B cell (primary cell): ENCODE results near the gene LLPH. TPM values are rescaled to one million over a fixed set of nuclear protein-coding genes. Genes with fewer than 3 reads are reported as not detected.

Experiments used
- ATAC-seq: fragments of 200-7000 bp; cut with Tn5 transposase; one replicate; pipeline ENCODE4 v1.10.0; 2021; ENCODE audit warnings: low read depth, mild to moderate bottlenecking, moderate number of reproducible peaks, moderate library complexity
- CTCF ChIA-PET: fragments of 350-600 bp; sonication (Branson Sonifier 250); formaldehyde crosslinking; loops from one replicate; lab custom pipeline; 2021; ENCODE audit warnings: antibody characterized with exemption, inconsistent platforms; lab: Charles Lee
- POLR2A ChIA-PET: fragments of 350-600 bp; sonication (Branson Sonifier 250); formaldehyde crosslinking; loops from one replicate; lab custom pipeline; 2021; ENCODE audit warnings: antibody characterized with exemption; lab: Charles Lee
- DNase-seq: peaks from one replicate; pipeline ENCODE4 v3.0.0; 2013
- H2AFZ ChIP-seq: 2 replicates; pipeline ENCODE4 v1.6.1; 2012; ENCODE audit warnings: mild to moderate bottlenecking, low read depth, low read length; ENCODE audit not compliant: insufficient read depth, poor library complexity, severe bottlenecking
- H3K27ac ChIP-seq, 2 donors: 1 replicate in 1 of 2; 2 replicates in 1 of 2; pipeline ENCODE4 v1.5.1; 2012 to 2013; ENCODE audit warnings: low read length in 2 of 2, mild to moderate bottlenecking in 2 of 2, moderate library complexity in 1 of 2
- H3K27me3 ChIP-seq, 4 experiments: fragments of 200-600 bp in 1 of 4; sonication (generic) in 1 of 4; replicated peaks in 1 of 4; 1 replicate in 2 of 4; 2 replicates in 2 of 4; pipeline versions ENCODE4 v1.6.1 to v1.7.0; 2013 to 2016; ENCODE audit warnings: low read length in 3 of 4, mild to moderate bottlenecking in 2 of 4, mixed read lengths in 1 of 4, moderate library complexity in 1 of 4; ENCODE audit not compliant: insufficient read depth in 4 of 4, control insufficient read depth in 3 of 4; ENCODE audit errors: control extremely low read depth in 1 of 4
- H3K36me3 ChIP-seq, 2 experiments: replicated peaks in 1 of 2; 1 replicate in 1 of 2; 2 replicates in 1 of 2; pipeline versions ENCODE4 v1.6.1 to v1.7.1; 2013; ENCODE audit warnings: low read length in 1 of 2; ENCODE audit not compliant: insufficient read depth in 2 of 2, control insufficient read depth in 1 of 2; ENCODE audit errors: control extremely low read depth in 1 of 2, extremely low read depth in 1 of 2
- H3K4me1 ChIP-seq, 2 donors: fragments of 200-600 bp in 1 of 2; sonication (generic) in 1 of 2; 1 replicate in 1 of 2; 2 replicates in 1 of 2; pipeline versions ENCODE4 v1.5.1 to v1.6.1; 2013 to 2017; ENCODE audit warnings: low read length in 2 of 2; ENCODE audit not compliant: control insufficient read depth in 2 of 2, insufficient read depth in 2 of 2
- H3K4me2 ChIP-seq: replicated peaks from 2 replicates; pipeline ENCODE3; 2012; ENCODE audit warnings: mild to moderate bottlenecking, low read depth, low read length; ENCODE audit not compliant: poor library complexity, severe bottlenecking
- H3K4me3 ChIP-seq, 5 experiments: fragments of 200-600 bp in 1 of 5; sonication (generic) in 1 of 5; 1 replicate in 3 of 5; 2 replicates in 2 of 5; pipeline versions ENCODE4 v1.5.1 to v1.7.0; 2011 to 2016; ENCODE audit warnings: low read length in 4 of 5, mild to moderate bottlenecking in 4 of 5, low read depth in 2 of 5, control low read depth in 1 of 5, moderate library complexity in 1 of 5; ENCODE audit not compliant: insufficient read depth in 1 of 5; ENCODE audit errors: control extremely low read depth in 1 of 5, extremely low read depth in 1 of 5
- H3K79me2 ChIP-seq: fragments of 200-600 bp; sonication (generic); one replicate; pipeline ENCODE4 v1.6.0; 2016; ENCODE audit warnings: low read length; ENCODE audit not compliant: control insufficient read depth, insufficient read depth
- H3K9ac ChIP-seq: fragments of 200-600 bp; sonication (generic); 2 replicates; pipeline ENCODE4 v1.6.1; 2017; ENCODE audit warnings: mild to moderate bottlenecking, low read length, moderate library complexity
- H3K9me3 ChIP-seq, 3 donors: one replicate each; pipeline versions ENCODE4 v1.6.1 to v1.7.1; 2013; ENCODE audit warnings: low read length in 2 of 3; ENCODE audit not compliant: control insufficient read depth in 2 of 3, insufficient read depth in 1 of 3; ENCODE audit errors: control extremely low read depth in 1 of 3
- H4K20me1 ChIP-seq: 2 replicates; pipeline ENCODE4 v1.6.0; 2012; ENCODE audit warnings: mild to moderate bottlenecking, low read length; ENCODE audit not compliant: insufficient read depth, control insufficient read depth, poor library complexity, severe bottlenecking
- H3K27ac Mint-ChIP-seq: one replicate; pipeline ENCODE4 v1.8.0; 2021; ENCODE audit warnings: mixed read lengths
- H3K27me3 Mint-ChIP-seq: one replicate; pipeline ENCODE4 v1.8.0; 2021; ENCODE audit warnings: mixed read lengths
- H3K4me1 Mint-ChIP-seq: one replicate; pipeline ENCODE4 v1.8.0; 2021; ENCODE audit warnings: mixed read lengths
- H3K4me3 Mint-ChIP-seq: one replicate; pipeline ENCODE4 v1.8.0; 2021; ENCODE audit warnings: mixed read lengths
- H3K9me3 Mint-ChIP-seq: one replicate; pipeline ENCODE4 v1.8.0; 2022; ENCODE audit warnings: mixed read lengths; ENCODE audit not compliant: insufficient read depth
- EZH2 ChIP-seq: IDR thresholded peaks from 2 replicates; pipeline ENCODE4 v1.6.1; 2012; ENCODE audit warnings: borderline replicate concordance, low read depth, mild to moderate bottlenecking, moderate library complexity, low read length; ENCODE audit not compliant: insufficient read depth, poor library complexity, severe bottlenecking
- WGBS: methylation state at CpG from one replicate; pipeline ENCODE4 v1.1.5; 2013; ENCODE audit warnings: missing lambda C conversion rate; ENCODE audit not compliant: insufficient coverage; 5-methylcytosine and 5-hydroxymethylcytosine counted together
- intact Hi-C: fragments of 100-400 bp; cut with micrococcal nuclease; formaldehyde crosslinking; loops from one replicate; pipeline ENCODE4 v1.10.0; 2022
- polyA plus RNA-seq: library from polyadenylated mRNA; depleted of rRNA; stranded (reverse); fragments of >200 nt; gene quantifications from 2 replicates; pipeline ENCODE4 v1.2.3, GENCODE V29; 2012
- total RNA-seq, 2 donors: library from RNA; stranded (reverse); fragments of 120-200 nt in 1 of 2; gene quantifications; 1 replicate in 1 of 2; 2 replicates in 1 of 2; pipeline versions ENCODE4 v1.2.3 to v1.2.4, GENCODE V29; 2013 to 2022
- TF ChIP-seq, protein P1 (sequence below): fragments of 200-600 bp; IDR thresholded peaks from one replicate; pipeline ENCODE4 v1.8.0; 2022; ENCODE audit warnings: antibody characterized with exemption, mild to moderate bottlenecking

Gene LLPH
- total and polyA plus RNA-seq, 2 donors (not counting 1 experiment from before 2014, with no cell fraction given), result 2.1 to 23.4 TPM

- Histone ChIP-seq H3K4me2 (no peak overlapping the region), H3K4me3 (no peak overlapping the region), H3K27ac (no peak overlapping the region), H3K36me3 (no peaks in the 10 kb centered on the region), H3K9ac (no peak overlapping the region), H3K27me3 (peaks cover 0 to 2% (median 0%) of the 10 kb centered on the region in 4 experiments), H4K20me1 (no peaks in the 10 kb centered on the region), H3K4me1 (no peaks in the 10 kb centered on the region), H2AFZ (no peak overlapping the region), H3K79me2 (no peaks in the 10 kb centered on the region), H3K9me3 (no peaks in the 10 kb centered on the region)
- no peak for ATAC-seq
- Mint-ChIP-seq H3K4me1 (no peaks in the 10 kb centered on the region), H3K4me3 (no peak overlapping the region), H3K27ac (no peak overlapping the region), H3K9me3 (no peaks in the 10 kb centered on the region), H3K27me3 (peaks cover 16% of the 10 kb centered on the region)
- POLR2A ChIA-PET, result interaction anchor here (0.7 kb wide), 1 partner anchor 1456 kb away, joined by 3 read pairs; no protein-coding TSS in a partner anchor
- CTCF ChIA-PET, result interaction anchor here (0.7 to 7.1 kb wide), 7 partner anchors 13 to 1200 kb away, joined by 3 to 63 read pairs (median 5); no protein-coding TSS in a partner anchor
- DNase-seq, result peak; percentile 60
- no peak for TF ChIP-seq EZH2
- TF ChIP-seq, protein P1, sequence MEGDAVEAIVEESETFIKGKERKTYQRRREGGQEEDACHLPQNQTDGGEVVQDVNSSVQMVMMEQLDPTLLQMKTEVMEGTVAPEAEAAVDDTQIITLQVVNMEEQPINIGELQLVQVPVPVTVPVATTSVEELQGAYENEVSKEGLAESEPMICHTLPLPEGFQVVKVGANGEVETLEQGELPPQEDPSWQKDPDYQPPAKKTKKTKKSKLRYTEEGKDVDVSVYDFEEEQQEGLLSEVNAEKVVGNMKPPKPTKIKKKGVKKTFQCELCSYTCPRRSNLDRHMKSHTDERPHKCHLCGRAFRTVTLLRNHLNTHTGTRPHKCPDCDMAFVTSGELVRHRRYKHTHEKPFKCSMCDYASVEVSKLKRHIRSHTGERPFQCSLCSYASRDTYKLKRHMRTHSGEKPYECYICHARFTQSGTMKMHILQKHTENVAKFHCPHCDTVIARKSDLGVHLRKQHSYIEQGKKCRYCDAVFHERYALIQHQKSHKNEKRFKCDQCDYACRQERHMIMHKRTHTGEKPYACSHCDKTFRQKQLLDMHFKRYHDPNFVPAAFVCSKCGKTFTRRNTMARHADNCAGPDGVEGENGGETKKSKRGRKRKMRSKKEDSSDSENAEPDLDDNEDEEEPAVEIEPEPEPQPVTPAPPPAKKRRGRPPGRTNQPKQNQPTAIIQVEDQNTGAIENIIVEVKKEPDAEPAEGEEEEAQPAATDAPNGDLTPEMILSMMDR, result peak; percentile 74
- WGBS, result 68% methylated on average over 4 of the region's 10 CpGs
- intact Hi-C loops, result loop anchor here (1.0 to 10.0 kb wide), 2 partner anchors 773 to 1196 kb away; no protein-coding TSS in a partner anchor
Measured at GRCh38 chr12:66087365-66087943, 43.1 kb downstream of the LLPH start.

DNA sequence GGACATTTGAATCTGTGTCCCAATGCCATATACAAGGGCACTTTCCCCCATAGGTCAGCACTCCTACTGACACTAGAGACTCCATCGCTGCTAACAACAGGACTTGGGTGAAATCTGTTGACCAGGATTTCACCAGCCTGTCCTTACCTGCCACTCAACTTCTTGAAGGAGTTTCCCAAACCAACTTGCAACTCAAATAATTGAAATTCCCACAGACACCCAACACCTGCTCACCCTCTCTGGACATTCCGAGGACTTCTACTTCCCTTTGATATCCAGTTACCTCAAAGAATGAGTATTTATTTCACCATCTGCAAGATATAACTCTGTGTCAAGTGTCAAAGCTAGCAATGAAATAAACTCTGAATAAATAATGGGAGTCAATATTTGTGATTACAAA is 44.6 kb downstream of the LLPH start:
- TF ChIP-seq, protein P1, result no peak
- Histone ChIP-seq H3K9me3 (no peaks in the 10 kb centered on the region), H3K27me3 (peaks cover 0 to 2% (median 0%) of the 10 kb centered on the region in 4 experiments), H4K20me1 (no peaks in the 10 kb centered on the region), H3K36me3 (no peaks in the 10 kb centered on the region), H3K4me2 (no peak overlapping the region), H3K79me2 (no peaks in the 10 kb centered on the region), H3K27ac (no peak overlapping the region), H3K4me1 (no peaks in the 10 kb centered on the region), H3K4me3 (no peak overlapping the region), H2AFZ (no peak overlapping the region), H3K9ac (no peak overlapping the region)
- Mint-ChIP-seq H3K4me3 (no peak overlapping the region), H3K27ac (no peak overlapping the region), H3K4me1 (no peaks in the 10 kb centered on the region), H3K9me3 (no peaks in the 10 kb centered on the region), H3K27me3 (peaks cover 21% of the 10 kb centered on the region)
- intact Hi-C loops, result loop anchor here (10.0 kb wide), 1 partner anchor 771 kb away; no protein-coding TSS in a partner anchor
- CTCF ChIA-PET, result interaction anchor here (0.8 to 7.1 kb wide), 6 partner anchors 14 to 1194 kb away, joined by 3 to 63 read pairs (median 4); no protein-coding TSS in a partner anchor
- DNase-seq (no peak), ATAC-seq (no peak)
- POLR2A ChIA-PET, result no interaction called here
- WGBS, result 90% methylated on average over 2 of the region's 2 CpGs
